ENCODE data around the gene CCL26.
"Not testable (repeated sequence)": the region's sequence is repeated elsewhere in the genome, so short reads cannot be mapped to it uniquely, and the experiment has no call there.

Gene CCL26, protein sequence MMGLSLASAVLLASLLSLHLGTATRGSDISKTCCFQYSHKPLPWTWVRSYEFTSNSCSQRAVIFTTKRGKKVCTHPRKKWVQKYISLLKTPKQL

DNA sequence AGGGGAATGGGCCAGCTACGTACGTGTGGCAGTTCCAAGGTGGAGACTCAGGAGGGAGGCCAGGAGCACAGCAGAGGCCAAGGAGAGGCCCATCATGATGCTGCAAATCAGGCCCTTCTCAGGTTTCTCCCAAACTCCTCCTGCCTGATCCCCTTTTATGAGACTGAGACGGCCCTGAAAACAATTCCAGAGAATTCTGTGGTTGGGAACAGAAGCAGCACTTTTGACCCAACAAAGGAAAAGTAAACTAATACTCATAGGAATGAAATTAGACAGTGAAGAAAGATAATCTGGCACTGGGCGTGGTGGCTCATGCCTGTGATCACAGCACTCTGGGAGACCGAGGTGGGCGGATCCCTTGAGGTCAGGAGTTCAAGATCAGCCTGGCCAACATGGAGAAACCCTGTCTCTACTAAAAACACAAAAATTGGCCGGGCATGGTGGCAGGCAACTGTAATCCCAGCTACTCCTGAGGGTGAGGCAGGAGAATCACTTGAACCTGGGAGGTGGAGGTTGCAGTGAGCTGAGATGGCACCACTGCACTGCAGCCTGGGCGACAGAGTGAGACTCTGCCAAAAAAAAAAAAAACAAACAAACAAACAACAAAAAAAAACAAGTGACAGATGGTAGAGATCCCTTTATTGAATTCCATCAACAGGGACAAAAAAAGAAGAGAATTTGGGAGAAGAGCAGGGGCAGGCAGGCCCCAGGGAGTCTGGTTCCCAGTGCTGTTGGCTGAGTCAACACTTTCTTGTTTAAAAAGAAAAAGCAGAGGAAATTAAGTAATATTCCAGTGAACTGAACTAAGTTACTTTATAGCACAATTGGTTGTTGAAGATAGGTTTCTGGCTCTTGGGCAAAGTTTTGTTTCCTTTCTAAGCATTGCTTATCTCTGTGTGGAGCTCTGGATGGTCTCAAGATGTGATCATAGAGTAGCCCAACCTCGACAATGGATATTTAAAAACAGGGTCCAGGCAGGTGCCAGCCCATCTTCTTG lies at the start of gene CCL26:
Gene CCL26, minus strand, starts transcription at position 131 of the 997 bp plus-strand sequence. Its CDS starts 35 bp downstream, at position 96.
- DNase-seq = no peak

DNA sequence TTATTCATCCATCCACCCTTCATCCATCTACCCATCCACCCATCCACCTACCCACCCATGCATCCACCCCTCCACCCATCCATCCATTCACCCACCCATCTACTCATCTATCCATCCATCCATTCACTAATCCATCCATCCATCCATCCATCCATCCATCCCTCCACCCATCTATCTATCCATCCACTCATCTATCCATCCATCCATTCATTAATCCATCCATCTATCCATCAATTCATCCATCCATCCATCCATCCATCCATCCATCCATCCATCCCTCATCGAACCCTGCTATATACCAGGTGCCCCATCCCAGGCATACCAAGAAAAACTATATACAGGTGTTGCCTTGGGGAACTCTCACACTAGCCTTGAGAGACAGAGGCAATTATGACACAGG lies 48.7 kb upstream of the CCL26 start:
- no peak for DNase-seq

DNA sequence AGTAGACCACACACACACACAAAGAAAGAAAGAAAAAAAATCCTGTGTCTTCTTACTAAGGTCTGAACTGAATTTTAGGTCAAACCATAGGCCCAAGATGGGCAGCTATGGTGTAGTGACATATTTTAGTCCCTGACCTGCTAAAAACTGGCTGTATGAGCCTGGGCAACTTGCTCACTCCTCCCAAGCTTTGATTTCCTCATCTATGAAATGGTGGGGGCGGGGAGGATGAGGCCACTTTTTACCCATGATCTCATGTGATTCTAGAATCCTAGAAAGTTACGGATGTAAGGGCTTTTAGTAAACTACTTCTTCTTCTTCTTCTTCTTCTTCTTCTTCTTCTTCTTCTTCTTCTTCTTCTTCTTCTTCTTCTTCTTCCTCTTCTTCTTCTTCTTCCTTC lies 47.7 kb upstream of the CCL26 start:
- peak in 1 of 2 donors; percentile 22 for DNase-seq

DNA sequence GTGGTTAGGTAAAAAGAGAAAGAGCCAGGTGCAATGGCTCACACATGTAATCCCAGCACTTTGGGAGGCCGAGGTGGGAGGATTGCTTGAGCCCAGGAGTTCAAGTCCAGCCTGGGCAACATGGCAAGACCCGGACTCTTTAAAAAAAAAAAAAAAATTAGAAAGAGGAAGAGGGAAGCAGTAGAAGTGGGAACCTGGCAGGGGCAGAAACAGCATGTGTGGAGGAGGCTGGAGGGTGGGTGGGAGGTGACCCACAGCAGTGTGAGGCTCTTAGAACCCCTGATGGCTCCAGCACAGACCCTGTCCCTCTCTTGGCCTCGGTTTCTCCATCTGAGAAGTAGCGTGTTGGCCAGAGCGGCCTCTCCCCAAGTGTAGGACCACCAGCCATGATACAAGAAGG lies 46.5 kb upstream of the CCL26 start:
- DNase-seq = no peak

DNA sequence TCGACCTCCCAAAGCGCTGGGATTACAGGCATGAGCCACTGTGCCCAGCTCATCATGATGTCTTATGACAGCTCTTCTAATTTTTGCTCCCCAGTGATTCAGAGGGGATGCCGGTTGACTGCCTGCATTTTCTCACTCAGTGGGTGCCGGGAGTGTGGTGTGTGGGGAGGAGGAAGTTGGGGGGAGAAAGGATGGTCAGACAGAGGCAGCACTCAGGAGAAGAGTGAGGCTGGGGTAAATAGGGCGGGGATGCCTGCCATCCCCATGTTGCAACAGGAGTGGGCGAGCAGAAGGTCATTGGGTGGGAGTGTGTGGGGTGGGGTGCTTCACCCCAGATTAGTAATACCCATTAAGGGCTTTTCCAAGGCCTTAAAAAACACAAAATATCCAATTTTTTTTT lies 45.1 kb upstream of the CCL26 start:
- no peak for DNase-seq

DNA sequence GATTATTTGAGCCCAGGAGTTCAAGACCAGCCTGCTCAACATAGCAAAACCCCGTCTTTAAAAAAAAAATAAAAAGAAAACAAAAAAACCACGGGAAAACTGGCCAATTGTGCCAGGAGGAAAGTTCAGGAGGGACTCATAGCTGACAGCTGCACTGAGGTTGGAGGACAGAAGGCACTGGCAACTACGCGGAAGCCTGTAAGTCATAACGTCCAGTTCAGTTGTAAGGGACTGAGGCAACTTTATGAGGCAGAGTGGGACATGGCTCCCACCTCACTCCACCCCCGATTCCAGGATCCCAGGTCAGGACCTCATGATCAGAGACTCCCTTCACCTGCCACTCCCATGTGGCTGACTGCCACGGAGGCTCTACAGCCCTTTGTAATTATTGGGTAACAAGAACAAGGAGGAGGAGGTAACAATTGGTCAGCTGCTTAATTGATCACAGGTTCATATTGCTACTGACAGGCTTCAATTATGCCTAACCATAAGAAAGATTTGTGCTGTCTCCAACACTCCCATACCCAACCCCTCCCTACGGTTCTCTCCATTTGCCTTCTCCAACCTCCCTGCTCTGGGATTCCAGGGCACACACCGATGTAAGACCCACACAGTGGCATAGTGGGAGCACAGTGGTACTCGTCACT lies 43.5 kb upstream of the CCL26 start:
- no peak for DNase-seq

DNA sequence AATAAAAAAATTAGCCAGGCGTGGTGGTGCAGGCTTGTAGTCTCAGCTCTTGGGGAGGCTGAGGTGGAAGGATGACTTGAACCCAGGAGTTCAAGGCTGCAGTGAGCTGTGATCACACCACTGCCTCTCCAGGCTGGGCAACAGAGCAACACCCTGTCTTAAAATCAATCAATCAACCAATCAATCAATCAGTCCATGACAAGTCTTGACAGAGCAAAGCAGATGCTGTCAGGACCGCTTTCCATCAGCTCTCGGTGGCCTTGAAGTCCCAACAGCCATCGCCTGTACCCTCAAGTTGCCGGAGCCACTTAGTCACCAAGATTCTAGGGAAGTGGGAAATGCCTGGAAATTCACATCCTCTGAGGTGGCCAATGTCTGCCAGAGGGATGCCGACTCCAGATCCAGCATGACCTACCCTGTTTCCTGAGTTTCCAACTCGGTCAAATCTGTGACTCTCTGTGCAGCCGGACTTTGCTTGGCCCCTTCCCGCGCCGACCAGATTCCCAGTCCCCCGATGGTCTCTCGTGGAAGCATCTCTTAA lies 42.5 kb upstream of the CCL26 start:
- DNase-seq = no peak

DNA sequence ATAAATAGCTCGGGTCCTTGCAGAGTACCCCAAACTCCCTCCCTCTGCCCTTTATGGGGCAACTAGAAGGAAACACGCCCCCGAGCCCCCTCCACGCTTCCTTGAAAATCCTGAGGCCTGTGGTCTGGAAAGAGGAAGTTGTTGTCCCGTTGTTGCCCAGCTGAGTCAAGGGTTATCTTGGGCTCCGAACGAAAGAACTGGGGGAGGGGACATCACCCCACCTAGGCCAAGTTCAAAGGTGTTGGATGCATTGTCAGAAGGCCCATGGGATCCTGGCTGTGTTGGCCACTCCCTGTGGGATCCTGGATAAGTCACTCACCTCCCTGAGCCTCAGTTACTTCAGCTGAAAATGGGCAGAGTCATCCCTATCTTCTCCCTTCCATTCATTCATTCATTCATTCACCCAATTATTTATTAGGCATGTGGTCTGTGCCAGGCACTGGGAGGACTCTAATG lies 41.8 kb upstream of the CCL26 start, which contains the start of gene CCL24:
Gene CCL24, minus strand, starts transcription at position 26 of the 456 bp plus-strand sequence. CDS start 91 bp downstream, outside the sequence.
- DNase-seq = peak in 1 of 2 donors; percentile 3

DNA sequence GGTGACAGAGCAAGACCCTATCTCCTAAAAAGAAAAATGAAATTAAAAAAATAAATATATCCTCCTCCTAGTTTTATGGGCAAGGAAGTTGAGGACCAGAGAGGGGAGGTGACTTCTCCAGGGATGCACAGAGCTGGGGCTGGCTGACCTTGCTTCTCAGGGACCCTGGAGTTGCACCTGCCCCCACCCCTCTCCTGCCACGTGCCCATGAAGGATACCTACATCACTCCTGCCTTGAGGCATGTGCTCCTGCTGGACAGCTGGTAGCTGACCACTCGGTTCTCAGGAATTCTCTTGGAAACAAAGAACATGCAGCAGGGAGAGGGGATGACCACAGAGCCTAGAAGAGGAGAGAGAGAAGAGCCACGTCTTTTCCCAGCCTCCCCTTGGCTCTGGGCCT lies 41.1 kb upstream of the CCL26 start:
- DNase-seq = no peak

DNA sequence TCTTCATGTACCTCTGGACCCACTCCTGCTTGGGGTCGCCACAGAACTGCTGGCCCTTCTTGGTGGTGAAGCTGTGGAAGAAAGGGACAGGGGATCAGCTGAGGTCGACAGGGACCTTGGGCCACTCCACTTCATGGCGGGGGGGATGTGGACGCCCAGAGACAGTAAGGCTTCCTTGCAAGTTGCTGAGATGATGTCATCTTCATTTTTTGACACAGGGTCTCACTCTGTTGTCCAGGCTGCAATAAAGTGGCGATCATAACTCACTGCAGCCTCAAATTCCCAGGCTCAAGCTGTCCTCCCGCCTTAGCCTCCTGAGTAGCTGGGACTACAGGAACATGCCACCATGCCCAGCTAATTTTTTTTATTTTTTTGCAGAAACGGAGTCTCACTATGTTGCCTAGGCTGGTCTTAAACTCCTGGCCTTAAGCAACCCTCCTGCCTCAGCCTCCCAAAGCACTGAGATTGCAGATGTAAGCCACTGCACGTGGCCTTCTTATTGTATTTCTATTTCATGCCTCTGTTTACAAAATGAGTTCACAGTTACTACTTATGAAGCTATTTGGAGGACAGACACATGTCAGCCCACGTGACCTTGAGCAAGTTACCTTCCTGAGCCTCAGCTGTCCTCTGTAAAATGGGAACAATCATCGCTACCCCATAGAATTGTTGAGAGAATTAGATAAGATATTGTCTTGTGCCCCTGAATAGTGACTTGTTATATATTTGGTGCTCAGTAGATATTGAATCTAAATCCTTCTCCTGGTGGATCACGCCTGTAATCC lies 40.1 kb upstream of the CCL26 start:
- no peak for DNase-seq

DNA sequence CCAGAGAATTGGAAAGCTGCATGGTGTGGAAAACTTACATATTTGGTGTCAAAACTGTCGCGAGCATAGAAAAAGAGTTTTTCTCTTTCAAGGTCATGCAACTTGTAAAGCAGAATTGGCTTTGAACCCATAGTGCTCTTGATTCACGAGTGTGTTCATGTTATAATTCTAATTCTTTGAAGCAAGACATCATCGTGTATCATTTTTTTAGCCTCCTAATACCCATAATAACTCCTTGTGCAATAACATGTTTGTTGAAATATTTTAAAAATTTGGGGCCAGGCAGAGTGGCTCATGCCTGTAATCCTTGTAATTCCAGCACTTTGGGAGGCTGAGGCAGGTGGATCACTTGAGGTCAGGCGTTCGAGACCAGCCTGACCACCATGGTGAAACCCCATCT lies 37.4 kb upstream of the CCL26 start:
- no peak for DNase-seq

DNA sequence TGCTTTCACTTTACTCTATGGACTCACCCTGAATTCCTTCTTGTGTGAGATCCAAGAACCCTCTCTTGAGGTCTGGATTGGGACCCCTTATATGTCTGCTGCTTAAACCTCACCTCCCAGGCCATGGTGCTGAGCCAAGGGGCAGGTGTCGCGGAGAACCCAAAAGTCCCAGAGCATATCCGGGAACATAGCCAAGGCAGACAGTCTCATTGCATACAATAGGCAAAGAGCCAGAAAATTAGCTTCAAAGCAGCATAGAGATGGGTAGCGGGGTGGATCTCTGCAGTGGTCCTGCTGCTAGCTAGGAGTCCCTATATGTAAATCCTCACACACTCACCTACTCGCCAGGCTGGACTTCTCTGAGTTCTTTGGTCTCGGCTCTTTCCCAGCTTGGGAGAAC lies 36.1 kb upstream of the CCL26 start:
- DNase-seq = no peak

DNA sequence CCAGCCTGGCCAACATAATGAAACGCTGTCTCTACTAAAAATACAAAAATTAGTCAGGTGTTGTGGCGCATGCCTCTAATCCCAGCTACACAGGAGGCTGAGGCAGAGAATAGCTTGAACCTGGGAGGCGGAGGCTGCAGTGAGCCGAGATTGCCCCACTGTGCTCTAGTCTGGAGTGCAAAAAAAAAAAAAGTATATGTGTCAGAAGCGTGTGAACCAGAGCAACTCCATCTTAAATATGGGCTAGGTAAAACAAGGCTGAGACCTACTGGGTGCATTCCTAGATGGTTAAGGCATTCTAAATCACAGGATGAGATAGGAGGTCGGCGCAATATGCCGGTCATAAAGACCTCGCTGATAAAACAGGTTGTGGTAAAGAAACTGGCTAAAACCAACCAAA lies 35.4 kb upstream of the CCL26 start:
- DNase-seq = no peak

DNA sequence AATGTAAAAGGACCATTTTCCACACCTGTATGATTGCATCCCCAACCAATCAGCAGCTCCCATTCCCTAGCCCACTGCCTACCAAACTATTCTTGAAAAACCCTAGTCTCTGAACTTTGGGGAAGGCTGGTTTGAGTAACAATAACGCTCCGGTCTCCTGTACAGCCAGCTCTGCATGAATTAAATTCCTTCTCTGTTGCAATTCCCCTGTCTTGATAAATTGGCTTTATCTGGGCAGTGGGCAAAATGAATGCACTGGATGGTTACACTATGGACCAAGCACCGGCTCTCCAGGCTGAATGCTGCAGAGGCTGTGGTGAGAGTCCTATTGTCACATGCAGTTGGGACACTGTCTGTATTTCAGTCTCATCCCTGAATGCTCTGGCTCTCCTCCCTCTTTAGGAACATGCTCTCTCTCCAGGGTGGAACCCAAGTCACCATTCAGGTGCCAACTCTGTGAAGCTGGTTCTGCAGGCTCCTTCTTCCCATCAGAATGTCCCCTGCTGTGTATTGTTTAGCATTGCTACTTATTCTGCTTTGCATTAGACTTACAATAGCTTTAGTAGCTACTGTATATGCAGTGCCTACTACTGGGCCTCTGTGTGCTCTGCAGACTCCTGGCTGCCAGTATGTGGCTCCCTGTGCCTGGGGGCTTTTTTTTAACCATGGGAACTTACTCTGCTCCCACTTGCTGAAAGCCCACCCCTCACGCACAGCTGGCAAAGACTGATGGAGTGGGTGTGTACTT lies 34.7 kb upstream of the CCL26 start:
- DNase-seq = no peak

DNA sequence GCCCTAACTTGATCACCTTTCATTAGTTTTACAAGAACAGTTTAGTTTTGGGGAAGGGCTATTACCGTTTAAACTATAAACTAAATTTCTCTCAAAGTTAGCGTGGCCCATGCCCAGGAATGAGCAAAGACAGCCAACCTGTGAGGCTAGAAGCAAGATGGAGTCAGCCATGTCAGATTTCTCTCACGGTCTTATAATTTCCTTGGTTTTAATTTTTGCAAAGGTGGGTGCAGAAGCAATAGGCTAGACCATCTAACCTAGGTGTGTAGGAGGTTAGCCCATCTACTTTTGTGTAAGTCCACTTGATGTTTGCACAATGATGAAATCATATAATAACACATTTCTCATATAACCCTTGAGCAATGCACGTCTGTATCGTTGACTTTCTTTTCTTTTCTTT lies 32.7 kb upstream of the CCL26 start:
- DNase-seq = no peak

DNA sequence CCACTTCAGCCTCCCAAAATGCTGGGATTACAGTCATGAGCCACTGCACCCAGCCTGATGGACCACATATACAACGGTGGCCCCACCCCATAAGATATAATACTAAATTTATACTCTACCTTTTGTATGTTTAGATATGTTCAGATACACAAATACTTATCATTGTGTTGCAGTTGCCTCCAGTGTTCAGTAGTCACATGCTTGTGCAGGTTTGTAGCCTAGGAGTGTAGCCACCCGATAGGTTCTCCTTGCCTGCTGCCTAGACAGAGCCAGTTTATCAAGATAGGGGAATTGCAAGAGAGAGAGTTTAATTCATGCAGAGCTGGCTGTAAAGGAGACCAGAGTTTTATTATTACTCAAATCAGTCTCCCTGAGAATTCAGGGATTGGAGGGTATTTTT lies 32.0 kb upstream of the CCL26 start:
- no peak for DNase-seq

DNA sequence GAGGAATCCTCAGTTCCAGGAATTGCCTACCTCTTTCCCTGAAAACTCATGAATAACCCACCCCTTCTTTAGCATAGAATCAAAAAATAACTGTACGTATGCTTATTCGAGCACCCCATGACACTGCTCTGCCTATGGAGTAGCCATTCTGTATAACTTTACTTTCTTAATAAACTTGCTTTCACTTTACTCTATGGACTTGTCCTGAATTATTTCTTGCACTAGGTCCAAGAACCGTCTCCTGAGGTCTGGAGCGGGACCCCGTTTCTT lies 30.5 kb upstream of the CCL26 start:
- DNase-seq = no peak

DNA sequence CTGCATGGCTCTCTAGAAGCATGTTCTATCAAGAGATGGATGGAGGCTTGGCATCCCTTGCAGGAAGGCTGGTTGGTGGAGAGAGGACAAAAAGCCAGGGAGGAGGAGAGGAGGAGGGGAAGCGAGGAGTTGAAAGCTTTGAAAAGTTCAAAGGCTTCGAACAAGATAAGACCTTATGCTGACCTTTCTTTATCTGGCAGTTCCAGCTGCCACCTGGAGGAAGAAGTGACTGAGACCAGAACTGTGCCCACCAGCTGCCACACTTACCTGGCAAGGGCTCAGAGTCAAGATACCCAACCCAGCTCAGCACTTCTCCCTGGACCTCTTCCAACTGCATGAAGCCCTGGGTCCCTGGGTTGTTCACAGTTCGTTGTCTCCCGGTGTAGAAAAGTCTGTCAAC lies 26.8 kb upstream of the CCL26 start:
- no peak for DNase-seq

DNA sequence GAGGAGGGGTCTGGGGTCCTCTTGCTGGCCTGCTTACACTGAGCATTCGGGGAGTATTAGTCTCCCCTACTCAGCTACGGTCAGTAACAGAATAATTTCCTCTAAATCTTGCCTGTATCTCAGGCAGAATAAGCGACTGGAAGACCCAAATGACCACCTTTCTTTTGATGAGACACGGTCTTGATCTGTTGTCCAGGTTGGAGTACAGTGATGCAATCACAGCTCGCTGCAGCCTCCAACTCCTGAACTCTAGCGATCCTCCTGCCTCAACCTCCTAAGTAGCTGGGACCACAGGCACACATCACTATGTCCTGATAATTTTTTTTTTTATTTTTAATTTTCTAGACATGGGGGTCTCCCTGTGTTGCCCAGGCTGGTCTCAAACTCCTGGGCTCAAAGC lies 24.4 kb upstream of the CCL26 start:
- no peak for DNase-seq

DNA sequence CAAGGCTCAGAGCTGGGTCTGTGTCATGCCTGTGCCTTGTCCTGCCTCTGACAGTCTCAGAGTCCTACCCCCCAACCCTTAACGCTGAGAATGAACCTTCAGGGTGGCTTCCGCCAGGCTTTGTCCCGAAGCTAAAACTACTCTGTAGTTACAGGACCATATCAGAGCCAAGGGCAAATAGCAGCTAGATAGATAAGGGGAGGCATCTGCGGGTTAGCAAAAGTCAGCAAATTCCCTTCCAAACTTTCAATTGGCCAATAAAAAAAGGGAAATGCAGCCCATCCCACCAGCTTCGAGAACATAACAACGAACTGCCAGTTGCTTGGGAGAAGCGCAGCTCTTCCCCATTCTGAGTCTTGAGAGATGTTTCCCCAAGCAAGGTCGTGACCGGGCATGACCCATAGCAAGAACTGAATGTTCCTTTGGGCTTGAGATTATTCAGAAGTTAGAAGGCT lies 23.8 kb upstream of the CCL26 start:
- no peak for DNase-seq

DNA sequence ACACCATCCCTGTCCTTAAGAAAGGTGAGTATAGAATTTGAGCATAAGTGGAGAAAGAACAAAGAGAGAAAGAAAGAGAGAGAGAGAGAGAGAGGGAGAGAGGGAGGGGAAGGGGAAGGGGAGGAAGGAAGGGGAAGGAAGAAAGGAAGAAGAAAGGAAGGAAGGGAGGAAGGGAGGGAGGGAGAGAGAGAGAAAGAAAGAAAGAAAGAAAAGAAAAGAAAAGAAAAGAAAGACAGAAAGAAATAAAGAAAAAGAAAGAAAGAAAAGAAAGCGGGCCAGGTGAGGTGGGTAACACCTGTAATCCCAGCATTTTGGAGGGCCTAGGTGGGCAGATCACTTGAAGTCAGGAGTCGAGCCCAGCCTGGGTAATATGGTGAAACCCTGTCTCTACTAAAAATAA lies 21.7 kb upstream of the CCL26 start:
- no peak for DNase-seq

DNA sequence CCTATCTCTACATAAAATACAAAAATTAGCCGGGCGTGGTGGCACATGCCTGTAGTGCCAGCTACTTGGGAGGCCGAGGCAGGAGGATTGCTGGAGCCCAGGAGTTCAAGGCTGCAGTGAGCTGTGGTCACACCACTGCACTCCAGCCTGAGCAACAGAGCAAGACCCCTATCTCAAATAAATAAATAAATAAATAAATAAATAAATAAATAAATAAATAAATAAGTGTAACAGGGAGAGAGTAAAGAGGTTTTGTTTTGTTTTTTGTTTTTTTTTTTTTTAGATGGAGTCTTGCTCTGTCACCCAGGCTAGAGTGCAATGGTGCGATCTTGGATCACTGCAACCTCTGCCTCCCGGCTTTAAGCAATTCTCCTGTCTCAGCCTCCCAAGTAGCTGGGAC lies 20.6 kb upstream of the CCL26 start:
- not testable (repeated sequence) for DNase-seq
